Right forelimb (tissue), 1 donor: ENCODE data around the gene SCO1.
"Not testable (repeated sequence)": the region's sequence is repeated elsewhere in the genome, so short reads cannot be mapped to it uniquely, and the experiment has no call there.

ENCODE experiments used
- DNase-seq: peaks from one replicate; pipeline ENCODE4 v3.0.0-alpha.2; 2018

SCO1 gene

DNA sequence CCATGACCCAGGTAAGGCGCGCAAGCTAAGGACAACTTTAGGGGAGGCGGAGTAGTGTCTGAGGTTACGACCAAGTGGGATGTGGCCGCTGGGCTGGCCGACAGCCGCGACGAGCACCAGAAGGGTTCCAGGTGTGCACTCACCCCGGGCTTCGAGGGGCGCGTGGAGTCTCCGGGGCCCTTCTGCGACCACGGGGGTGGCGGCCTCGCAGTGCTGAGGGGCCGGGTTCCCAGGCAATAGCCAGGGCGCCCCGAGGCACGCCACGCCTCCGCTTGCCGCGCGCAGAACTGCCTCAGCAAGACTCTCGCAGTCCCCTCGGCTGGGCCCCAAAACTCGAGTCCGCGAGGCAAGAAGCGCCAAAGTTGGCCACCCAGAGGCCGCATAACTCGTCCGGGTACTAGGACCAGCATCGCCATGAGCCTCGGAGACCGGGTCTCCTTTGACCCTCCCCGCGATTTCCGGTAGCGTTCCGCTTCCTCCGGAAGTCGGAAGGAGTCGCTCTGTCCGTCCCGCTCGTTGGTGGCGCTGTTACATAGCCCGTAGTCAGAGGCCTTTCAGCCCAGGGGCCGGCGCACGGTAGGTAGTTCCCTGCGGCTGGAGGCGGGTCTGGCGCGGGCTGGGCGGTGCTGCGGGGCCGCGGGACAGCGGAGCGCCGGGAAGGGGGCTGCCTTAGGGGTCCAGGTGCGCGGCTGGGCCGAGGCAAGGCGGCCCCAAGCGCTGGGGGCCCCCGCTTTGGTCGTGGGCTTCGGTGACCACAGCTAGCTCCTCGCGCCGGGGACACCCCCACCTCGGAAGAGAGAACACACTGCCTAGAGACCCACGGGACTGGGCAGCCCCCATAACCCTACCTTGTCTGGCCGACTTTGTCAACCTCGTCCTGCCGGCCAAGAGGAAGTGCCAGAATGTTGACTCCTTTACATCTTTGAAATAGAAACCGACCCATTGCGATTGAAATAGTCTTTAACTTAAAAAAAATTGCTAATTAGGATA lies at the start of gene SCO1, which contains the start of gene ADPRM:
Gene SCO1, minus strand, starts transcription at position 442 of the 990 bp plus-strand sequence. Its CDS starts 26 bp downstream, at position 416.
Gene ADPRM, plus strand, starts transcription at position 503 of the 990 bp plus-strand sequence. CDS start 7,333 bp downstream, outside the sequence.
- DNase-seq: peak; percentile 95

DNA sequence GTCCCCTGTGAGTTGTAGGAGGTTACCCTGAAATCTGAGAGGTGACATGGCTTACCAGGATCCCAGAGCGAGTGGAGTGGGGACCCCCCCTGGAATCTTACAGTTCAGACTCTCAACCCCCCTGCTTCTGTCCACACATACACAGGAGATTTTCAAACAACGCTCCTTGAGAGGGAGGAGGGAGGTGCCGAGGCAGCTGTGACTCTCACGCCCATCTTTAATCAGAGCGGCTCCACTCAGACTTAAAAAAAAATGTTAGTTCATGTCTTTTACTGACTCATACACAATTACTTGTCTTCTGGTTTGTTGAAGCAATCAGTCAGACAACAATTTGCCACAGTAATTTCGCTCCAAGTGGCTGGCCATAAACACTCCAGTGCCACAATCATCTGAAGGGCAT lies 47.9 kb upstream of the SCO1 start:
- no peak for DNase-seq

DNA sequence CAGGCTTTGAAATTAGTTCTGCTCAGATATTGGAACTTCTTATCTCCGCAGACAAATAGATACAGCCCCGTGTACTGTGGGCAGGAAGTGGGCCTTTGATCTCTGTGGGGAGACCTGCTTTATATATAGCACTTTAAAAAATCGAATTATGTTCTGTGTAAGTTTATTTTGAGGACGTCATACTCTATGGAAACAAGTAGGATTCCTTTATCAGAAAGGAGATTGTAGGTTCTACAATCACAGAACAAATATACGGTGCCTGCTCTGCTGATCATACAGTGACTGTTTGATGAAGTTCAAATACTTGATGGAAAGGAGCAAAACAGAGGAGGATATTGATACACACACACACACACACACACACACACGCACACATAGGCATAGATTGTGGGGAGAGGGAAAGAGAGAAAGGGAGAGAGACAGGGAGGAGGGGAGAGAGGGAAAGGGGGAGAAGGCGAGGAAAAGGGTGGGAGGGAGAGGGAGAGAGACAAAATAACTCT lies 47.2 kb upstream of the SCO1 start:
- DNase-seq: no peak

DNA sequence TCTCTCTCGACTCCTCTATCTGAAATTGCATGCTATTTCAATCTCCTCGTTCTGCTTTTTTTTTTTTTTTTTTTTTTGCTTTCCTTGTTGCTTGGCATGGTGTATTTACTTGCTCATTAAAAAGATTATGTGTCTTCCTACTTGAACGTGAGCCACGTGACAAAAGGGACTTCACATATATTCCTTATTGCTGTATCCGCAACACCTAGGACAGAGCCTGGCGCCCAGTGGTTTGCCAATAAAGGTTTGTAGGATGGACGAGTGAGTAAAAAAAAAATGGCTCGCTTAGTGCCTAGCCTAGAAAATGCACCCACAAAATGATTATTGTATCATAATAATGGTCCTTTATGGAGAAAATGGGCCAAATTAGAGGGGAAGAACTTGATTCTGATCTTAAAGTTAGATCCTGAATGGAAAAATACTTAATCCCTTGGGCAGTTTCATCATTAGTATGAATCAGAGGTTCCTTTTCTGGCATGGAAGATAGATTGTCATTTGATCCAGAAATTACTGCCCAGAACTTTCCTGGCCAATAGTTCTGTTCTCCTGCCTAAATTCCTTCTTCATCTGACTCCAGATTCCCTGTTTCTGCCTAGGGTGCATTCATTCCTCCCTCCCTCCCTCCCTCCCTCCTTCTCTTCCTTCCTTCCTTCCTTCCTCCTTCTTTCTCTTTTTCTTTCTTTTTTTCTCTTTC lies 46.1 kb upstream of the SCO1 start:
- no peak for DNase-seq

DNA sequence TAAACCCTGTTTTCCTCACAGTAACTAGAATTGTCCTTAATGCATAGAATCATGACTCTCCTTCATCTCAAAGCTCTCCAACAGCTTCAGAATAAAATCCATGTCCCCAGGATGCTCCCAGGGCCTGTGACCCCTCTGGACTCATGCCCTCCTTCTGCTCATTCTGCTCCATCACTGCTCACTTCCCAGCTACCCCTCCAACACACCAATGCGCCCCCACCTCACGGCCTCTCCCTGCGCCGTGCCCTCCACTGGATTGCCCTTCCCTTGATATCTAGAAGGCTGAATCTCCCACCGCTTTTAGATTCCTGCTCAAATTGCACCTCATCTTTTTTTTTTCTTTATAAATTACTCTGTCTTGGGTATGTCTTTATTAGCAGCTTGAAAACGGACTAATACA lies 45.1 kb upstream of the SCO1 start:
- DNase-seq: no peak

DNA sequence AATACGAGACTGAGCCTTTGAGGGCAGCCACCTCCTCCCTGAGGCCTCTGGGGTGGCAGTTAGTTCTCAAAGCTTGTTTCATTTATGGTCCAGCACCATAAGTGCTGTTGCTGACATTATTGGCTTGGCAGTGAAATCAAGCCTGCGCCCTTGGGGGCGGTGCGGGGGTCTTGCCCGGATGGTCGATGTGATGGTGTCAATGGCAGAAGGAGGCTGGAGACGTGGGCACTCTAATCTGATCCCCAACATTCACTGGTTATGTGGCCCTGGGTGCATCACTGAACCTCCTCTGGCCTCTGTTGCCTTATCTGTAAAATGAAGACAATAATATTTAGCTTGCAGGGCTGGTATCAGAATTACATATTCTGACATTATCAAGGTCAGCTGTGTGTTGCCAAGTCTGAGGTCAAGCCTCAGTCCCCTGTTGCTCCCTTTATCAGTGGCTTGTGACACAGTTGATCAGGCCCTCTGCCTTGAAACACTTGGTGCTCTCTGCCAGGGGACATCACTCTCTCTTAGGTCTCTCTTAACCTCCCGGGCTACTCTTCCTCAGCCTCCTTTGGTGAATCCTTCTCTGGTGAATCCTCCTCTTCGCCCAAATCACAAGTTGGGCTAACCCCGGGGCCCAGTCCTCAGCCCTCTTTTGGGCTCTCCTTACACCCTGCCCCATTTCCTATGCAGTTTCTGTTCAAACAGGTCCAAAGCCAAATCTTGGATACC lies 44.2 kb upstream of the SCO1 start:
- no peak for DNase-seq

DNA sequence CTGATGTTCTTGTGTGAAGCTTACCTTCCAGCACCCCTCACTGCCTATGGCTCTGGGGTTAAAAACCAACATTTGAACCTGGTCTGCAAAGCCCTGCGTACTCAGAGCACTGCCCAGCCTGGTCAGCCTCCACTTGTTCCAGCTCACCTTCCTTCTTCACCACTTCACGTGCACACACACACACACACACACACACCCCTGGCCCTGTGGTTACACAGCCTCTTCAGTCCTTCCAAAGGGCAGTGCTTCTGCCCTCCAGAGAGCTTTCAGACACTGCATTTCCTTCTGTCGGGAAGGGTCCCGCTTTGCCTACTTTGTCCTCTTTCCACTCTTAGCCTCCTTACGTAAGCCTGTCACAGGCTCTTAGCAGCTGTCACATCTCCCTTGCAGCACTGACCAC lies 42.1 kb upstream of the SCO1 start:
- no peak for DNase-seq

DNA sequence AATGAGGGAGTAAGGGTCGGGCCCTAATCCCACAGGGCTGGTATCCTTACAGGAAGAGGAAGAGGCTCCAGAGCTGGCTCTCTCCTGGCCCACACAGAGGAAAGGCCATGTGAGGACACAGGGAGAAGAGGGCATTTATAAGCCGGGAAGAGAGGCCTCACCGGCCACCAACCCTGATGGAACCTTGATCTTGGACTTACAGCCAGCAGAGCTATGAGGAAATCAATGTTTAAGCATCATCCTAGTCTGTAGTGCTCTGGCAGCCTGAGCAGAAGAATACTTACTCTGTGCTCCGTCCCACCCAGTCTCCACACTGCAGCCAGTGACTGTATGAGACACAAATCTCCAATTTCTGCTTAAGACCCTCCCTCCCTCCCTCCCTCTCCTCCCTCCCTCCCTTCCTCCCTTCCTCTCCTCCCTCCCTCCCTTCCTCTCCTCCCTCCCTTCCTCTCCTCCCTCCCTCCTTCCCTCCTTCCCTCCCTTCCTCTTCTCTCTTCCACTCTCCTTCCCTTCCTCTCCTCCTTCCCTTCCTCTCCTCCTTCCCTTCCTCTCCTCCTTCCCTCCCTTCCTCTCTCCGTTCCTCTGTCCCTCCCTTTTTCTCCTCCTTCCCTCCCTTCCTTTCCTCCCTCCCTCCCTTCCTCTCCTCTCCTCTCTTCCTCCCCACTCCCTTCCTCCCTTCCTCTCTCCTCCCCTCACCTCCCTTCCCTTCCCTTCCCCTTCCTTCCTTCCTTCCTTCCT lies 41.4 kb upstream of the SCO1 start:
- no peak for DNase-seq

DNA sequence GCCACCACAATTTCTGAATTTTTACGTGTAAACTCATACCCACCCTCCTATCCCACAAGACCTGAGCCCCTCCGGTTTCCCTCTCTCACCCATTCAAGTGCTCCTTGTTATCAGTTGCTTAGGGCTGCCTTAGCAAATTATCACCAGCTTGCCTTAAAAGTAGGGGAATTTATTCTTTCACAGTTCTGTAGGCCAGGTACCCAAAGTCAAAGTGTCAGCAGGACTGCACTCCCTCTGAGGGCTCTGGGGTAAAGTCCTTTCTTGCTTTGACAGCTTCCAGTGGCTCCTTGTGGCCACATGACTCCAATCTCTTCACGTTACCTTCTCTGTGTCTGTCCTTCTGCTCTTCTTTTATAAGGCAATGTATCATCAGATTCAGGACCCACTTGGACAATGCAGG lies 40.4 kb upstream of the SCO1 start:
- DNase-seq: no peak

DNA sequence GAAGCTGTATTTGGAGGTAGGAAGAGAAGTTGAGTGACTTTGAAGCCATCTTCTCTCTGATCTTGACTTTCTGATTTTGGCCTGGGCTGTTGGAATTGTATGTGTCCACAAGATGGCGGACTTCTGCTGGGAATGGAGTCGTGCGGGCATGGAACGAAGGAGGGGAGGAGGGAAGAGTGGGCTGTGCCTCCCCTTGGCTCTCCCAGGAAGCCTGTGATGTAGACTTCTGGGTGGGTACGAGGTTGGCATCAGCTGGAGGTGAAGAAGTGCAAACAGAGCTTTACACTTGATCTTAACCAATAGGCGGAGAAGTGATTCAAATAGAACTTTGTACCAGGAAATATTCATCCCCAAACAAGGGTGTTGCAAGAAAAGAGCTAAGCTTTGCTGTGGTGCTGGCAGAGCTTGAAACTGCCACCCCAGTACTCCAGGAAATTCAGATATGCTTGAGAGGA lies 39.9 kb upstream of the SCO1 start:
- peak; percentile 65 for DNase-seq

DNA sequence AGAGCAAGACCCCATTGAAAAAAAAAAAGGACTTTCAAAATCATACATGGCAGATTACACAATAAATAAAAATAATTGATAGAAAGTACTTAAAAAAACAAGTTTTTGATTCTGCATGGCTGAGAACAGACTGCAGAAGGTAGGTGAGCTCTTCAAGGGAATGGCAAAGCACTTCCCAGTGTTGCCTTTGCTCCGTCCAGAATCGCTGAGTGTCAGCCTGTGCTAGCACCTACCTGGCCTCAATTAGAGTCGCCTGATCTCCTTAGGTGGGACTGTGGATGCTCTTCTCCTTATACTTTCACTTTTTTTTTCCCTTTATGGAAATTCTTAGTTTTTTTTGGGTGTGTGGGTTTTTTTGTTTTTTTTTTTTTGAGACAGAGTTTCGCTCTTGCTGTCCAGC lies 38.5 kb upstream of the SCO1 start:
- DNase-seq: no peak

DNA sequence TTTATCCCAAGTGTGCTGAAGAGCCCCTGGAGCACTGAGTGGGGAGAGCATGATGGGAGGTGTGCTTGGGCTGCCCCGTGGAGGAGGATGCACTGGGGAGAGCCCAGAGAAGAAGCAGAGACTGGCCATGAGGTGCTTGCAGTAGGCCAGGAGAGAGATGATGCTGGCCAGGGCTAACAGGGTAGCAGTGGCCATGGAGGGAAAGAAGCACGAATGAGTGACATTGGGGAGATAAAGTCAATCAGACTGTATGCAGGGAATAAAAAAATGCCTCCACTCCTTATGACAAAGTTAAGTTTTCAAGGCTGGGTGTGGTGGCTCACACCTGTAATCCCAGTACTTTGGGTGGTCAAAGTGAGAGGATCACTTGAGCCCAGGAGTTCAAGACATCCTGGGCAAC lies 37.9 kb upstream of the SCO1 start:
- no peak for DNase-seq

DNA sequence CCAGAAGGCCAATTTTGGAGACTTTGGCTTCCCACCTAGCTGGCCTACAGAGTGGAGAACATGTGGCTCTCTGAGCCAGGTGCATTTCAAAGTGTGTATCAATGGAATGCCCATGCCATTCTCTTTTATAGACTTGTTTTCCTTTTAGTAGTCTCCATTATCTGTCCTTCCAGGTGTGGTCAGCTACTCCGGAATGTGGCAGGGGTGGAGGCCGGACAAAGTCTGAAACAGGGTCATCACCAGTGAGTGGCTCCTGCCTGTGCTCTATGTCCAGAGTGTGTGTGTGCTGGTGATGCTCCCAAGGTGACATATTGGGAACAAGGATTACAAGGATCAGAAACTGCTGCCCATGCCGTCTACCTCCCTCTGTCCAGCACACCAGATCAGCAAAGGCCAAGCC lies 36.3 kb upstream of the SCO1 start:
- no peak for DNase-seq

DNA sequence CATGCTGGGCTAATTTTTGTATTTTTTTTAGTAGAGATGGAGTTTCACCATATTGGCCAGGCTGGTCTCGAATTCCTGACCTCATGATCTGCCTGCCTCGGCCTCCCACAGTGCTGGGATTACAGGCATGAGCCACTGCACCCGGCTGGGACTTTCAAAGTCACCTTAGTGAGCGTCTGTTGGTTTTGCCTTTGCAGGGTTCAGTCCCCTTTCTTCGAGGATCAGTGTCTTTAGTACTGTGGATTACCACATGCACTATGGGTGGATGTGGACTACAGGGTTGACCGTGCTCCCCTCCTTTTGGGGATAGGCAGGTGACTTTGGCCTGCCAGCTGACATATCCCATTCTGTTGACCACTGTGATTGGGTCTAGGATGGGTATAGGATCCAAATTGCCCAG lies 34.8 kb upstream of the SCO1 start:
- DNase-seq: not testable (repeated sequence)

DNA sequence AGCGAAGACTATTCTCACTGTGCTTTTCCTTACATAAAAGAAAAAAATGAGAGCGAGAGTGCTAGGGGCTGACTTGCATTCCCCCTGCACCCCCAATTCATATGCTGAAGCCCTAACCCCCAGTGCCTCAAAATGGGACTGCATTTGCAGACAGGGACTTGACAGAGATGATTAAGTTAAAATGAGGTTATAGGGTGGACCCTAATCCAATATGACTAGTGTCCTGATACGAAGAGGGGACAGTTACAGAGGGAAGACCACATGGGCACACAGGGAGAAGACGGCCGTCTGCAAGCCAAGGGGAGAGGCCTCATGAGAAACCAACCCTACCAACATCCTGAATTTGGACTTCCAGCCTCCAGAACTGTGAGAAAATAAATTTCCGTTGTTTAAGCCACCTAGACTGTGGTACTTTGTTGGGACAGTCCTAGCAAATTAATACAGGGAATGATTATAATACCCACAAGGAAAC lies 34.1 kb upstream of the SCO1 start:
- no peak for DNase-seq

DNA sequence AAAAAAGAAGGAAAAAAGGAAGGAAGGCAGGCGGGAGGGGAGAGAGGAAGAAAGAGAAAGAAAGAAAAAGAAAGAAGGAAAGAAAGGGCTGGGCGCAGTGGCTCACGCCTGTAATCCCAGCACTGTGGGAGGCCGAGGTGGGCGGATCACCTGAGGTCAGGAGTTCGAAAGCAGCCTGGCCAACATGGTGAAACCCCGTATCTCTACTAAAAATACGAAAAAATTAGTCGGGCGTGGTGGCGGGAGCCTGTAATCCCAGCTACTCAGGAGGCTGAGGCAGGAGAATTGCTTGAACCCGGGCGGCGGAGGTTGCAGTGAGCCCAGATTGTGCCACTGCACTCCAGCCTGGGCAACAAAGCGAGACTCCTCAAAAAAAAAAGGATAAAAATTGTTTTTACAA lies 32.9 kb upstream of the SCO1 start:
- DNase-seq: not testable (repeated sequence)

DNA sequence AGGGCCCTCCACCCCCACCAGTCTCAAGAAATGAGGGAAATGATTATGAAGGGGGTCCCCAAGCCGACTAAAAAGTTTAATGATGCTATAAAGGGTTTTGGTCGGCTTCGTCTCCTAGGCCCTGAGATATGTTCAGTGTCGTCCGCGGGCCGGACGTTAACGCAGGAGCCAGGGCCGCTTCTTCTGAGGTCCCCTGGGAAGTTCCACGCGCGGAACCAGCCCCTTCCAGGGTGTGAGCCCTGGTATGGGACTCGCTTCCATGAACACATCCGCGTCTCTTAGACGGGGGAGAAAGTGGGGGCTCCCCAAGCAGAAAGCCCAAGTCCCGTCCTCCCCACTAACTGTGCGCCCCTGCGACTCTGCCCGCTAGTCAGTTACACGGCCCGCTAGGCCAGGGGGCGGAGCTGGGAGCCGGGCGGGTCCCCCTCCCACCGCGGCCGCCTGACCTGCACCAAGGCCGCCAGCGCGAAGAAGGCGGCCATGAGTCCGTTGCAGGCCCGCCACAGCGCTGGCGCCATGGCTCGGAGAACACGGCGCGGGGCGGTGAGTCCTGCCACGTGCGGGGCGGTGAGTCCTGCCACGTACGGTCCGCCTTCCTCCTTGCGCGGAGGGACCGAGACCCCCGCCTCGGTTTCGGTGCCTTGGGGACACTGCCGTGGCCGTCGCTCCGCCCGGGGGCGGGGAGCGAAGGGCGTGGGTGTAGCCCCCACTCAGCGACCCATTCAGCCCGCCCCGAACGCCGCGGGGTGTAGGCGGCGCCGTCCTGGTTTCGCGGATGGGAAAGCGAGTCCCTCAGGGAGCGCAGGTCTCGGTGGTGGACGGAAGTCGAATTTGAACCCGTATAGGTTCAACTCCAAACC lies 32.2 kb upstream of the SCO1 start, which contains the start of gene TMEM220:
Gene TMEM220, minus strand, starts transcription at position 690 of the 860 bp plus-strand sequence. Its CDS starts 172 bp downstream, at position 518.
- peak; percentile 90 for DNase-seq

DNA sequence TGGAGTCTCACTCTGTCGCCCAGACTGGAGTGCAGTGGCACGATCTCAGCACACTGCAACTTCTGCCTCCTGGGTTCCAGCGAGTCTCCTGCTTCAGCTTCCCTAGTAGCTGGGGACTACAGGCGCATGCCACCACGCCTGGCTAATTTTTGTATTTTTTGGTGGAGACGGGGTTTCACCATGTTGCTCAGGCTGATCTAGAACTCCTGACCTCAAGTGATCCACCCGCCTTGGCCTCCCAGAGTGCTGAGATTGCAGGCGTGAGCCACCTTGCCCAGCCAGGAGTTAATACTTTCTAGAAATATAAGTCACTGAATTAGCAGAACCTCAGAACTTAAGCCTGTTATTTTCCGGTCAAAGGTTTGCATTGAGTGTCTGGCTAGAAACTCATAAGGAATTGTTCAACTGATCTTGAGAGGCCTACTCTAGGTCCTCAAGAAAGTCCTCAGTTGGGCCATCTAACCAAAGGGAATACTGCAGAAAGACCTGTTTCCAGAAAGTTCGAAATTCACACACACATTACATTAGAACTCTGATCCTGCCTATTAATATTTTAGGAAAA lies 31.1 kb upstream of the SCO1 start:
- no peak for DNase-seq

DNA sequence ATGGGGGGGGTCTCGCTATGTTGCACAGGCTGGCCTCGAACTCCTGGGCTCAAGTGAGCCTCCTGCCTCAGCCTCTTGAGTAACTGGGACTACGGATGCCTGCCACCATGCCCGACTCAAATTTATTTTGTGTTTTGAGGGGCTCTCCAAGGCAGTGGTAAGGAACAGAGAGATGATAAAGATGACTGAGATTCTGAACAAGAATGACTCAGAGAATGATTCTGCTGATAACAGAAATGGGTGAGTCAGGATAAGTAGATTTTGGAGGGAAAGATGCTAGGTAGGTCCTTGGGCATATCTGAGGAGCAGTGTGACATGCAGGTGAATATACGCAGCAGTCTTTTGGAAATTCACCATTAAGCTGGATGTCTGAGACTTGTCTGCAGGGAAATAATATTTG lies 29.9 kb upstream of the SCO1 start:
- no peak for DNase-seq

DNA sequence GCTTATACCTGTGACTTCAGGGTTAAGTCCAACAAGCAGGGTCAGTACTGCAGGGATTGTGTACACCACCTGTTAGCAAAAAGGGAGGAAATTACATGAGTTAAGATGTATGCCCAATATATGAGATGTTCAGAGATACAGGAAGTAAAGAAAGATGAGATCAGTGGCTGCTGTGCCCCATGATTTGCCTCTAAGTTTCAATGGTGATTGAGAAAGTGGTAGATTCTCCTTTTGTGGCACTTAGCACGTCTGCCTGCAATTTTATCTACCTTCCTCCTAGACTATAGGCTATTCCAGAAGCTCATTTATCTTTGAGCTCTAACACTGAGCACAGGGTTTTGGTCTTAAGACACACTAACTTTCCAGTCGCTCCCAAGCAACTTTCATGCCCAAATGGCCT lies 28.9 kb upstream of the SCO1 start:
- no peak for DNase-seq

DNA sequence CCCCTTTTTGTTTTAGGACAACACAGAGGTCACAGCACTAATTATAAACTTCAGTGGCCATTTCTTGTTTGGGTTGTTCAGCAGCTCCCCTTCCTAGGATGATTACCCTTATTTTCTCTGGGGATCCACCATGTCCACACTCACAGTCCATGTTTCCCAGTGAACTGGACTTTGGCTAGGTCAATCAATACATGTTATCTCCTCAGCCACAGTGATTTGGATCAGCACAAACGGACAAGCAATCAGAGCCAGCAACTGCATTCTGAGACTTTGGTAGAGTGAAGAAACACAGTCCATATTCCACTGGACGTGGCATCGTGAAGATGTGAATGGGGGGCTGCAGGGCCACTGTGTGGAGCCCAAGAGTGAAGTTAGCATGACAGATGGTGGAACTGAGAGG lies 27.9 kb upstream of the SCO1 start:
- DNase-seq: no peak
